ENCODE measurements around the gene MS4A8. TPM values are rescaled to one million over a fixed set of nuclear protein-coding genes. Genes with fewer than 3 reads are reported as not detected.

MS4A8 gene
- total RNA-seq, 1 donor from 2014 or later, result not detected

- no peaks in the 10 kb centered on the region for H3K4me1 Mint-ChIP-seq
- H3K9me3 Mint-ChIP-seq, result peaks cover 3% of the 10 kb centered on the region
- TF ChIP-seq EZH2phosphoT487 (IDR thresholded peaks at IDR 0.05), result no peak
- TF ChIP-seq CTCF (IDR thresholded peaks at IDR 0.05), result no peak
- no peak for TF ChIP-seq EZH2 (IDR thresholded peaks at IDR 0.05)
Measured at GRCh38 chr11:60761436-60762190, 62.2 kb downstream of the MS4A8 start.

GRCh38 chr11:60762851-60763691, 63.7 kb downstream of the MS4A8 start:
- no peak overlapping the region for H3K27ac ChIP-seq
- H3K4me2 ChIP-seq, result no peak overlapping the region
- no peaks in the 10 kb centered on the region for H4K20me1 ChIP-seq (ENCODE audit: low read depth)
- H3K9ac ChIP-seq, result no peak overlapping the region
- no peak overlapping the region for H2AFZ ChIP-seq (replicated peaks)
- Mint-ChIP-seq H3K4me1 (no peaks in the 10 kb centered on the region), H3K27ac (no peak overlapping the region), H3K9me3 (peaks cover 3% of the 10 kb centered on the region), H3K36me3 (no peaks in the 10 kb centered on the region), H3K4me3 (no peak overlapping the region), H3K27me3 (ENCODE audit: insufficient read depth, low read depth) (peaks cover 9% of the 10 kb centered on the region)
- H3K79me2 ChIP-seq (ENCODE audit: low read depth), result no peaks in the 10 kb centered on the region
- peak; percentile 48 for DNase-seq (ENCODE audit: low spot score)
- H3K4me3 ChIP-seq, result no peak overlapping the region
- no peaks in the 10 kb centered on the region for H3K9me3 ChIP-seq (ENCODE audit: low read depth)
- TF ChIP-seq EZH2 (IDR thresholded peaks at IDR 0.05) (no peak), CTCF (IDR thresholded peaks at IDR 0.05) (peak; percentile 59)
- no peaks in the 10 kb centered on the region for H3K4me1 ChIP-seq
- no peaks in the 10 kb centered on the region for H3K36me3 ChIP-seq
- H3K27me3 ChIP-seq, result peaks cover 12% of the 10 kb centered on the region
- no peaks in the 10 kb centered on the region for H3F3A ChIP-seq (ENCODE audit: low read depth)

More at GRCh38 chr11:60761436-60762190, 62.2 kb downstream of the MS4A8 start:
- Histone ChIP-seq H3K4me3 (no peak overlapping the region), H3K4me2 (no peak overlapping the region), H3F3A (ENCODE audit: low read depth) (no peaks in the 10 kb centered on the region), H3K79me2 (ENCODE audit: low read depth) (no peaks in the 10 kb centered on the region), H2AFZ (replicated peaks) (no peak overlapping the region), H3K27ac (no peak overlapping the region), H3K9ac (no peak overlapping the region), H3K36me3 (no peaks in the 10 kb centered on the region), H4K20me1 (ENCODE audit: low read depth) (no peaks in the 10 kb centered on the region), H3K9me3 (ENCODE audit: low read depth) (no peaks in the 10 kb centered on the region), H3K27me3 (no peaks in the 10 kb centered on the region), H3K4me1 (no peaks in the 10 kb centered on the region)
- DNase-seq (ENCODE audit: low spot score), result no peak
- H3K27me3 Mint-ChIP-seq (ENCODE audit: insufficient read depth, low read depth), result peaks cover 12% of the 10 kb centered on the region
- H3K36me3 Mint-ChIP-seq, result no peaks in the 10 kb centered on the region
- no peak overlapping the region for H3K4me3 Mint-ChIP-seq
- no peak overlapping the region for H3K27ac Mint-ChIP-seq

- Histone ChIP-seq H3K27ac (no peak overlapping the region), H3K27me3 (peaks cover 12% of the 10 kb centered on the region), H3K4me3 (no peak overlapping the region), H3K9ac (no peak overlapping the region), H3K4me2 (no peak overlapping the region), H3K9me3 (ENCODE audit: low read depth) (no peaks in the 10 kb centered on the region), H3F3A (ENCODE audit: low read depth) (no peaks in the 10 kb centered on the region), H3K36me3 (no peaks in the 10 kb centered on the region), H2AFZ (replicated peaks) (no peak overlapping the region), H3K4me1 (no peaks in the 10 kb centered on the region), H3K79me2 (ENCODE audit: low read depth) (no peaks in the 10 kb centered on the region), H4K20me1 (ENCODE audit: low read depth) (no peaks in the 10 kb centered on the region)
- Mint-ChIP-seq H3K4me3 (no peak overlapping the region), H3K4me1 (no peaks in the 10 kb centered on the region), H3K27ac (peak overlapping the region; percentile 65), H3K36me3 (no peaks in the 10 kb centered on the region), H3K9me3 (peaks cover 3% of the 10 kb centered on the region), H3K27me3 (ENCODE audit: insufficient read depth, low read depth) (peaks cover 9% of the 10 kb centered on the region)
- DNase-seq (ENCODE audit: low spot score), result no peak
- TF ChIP-seq CTCF (IDR thresholded peaks at IDR 0.05) (no peak), EZH2 (IDR thresholded peaks at IDR 0.05) (no peak), EZH2phosphoT487 (IDR thresholded peaks at IDR 0.05) (no peak)
Measured at GRCh38 chr11:60763692-60764369, 64.4 kb downstream of the MS4A8 start.

Measured in neural progenitor cell (in vitro differentiated cells).